ENCODE results near the gene FOXP1.

GRCh38 chr3:71614869-71615268, 31.3 kb upstream of the FOXP1 start:
- TF ChIP-seq POLR2A (IDR thresholded peaks at IDR 0.05) (no peak), CTCF (IDR thresholded peaks at IDR 0.05) (no peak), EP300 (IDR thresholded peaks at IDR 0.05) (no peak), POLR2AphosphoS5 (IDR thresholded peaks at IDR 0.05) (no peak)
